Lung (tissue), 12 donors: ENCODE measurements around the gene ZNF286A. TPM values are rescaled to one million over a fixed set of nuclear protein-coding genes. Genes with fewer than 3 reads are reported as not detected.

Experiments used
- ATAC-seq: fragments of 200-7000 bp; cut with Tn5 transposase; one replicate; pipeline ENCODE4 v1.9.1; 2020; ENCODE audit warnings: moderate number of reproducible peaks; ENCODE audit not compliant: insufficient read depth, low FRiP score
- DNase-seq, 3 donors: peaks; one replicate each; pipeline ENCODE4 v3.0.0-alpha.2; 2013 to 2017
- H3K27ac ChIP-seq, 2 donors: one replicate each; pipeline ENCODE4 v1.5.1; 2013; ENCODE audit warnings: mild to moderate bottlenecking in 2 of 2, moderate library complexity in 2 of 2, control low read depth in 1 of 2, inconsistent platforms in 1 of 2, low read depth in 1 of 2, low read length in 1 of 2
- H3K27me3 ChIP-seq, 3 donors: one replicate each; pipeline ENCODE4 v1.5.1; 2013; ENCODE audit warnings: low read length in 2 of 3; ENCODE audit not compliant: control insufficient read depth in 3 of 3, insufficient read depth in 3 of 3
- H3K36me3 ChIP-seq, 4 donors: one replicate each; pipeline ENCODE4 v1.5.1; 2013; ENCODE audit warnings: low read length in 4 of 4, mild to moderate bottlenecking in 1 of 4, moderate library complexity in 1 of 4; ENCODE audit not compliant: control insufficient read depth in 4 of 4, insufficient read depth in 4 of 4
- H3K4me1 ChIP-seq, 5 donors: one replicate each; pipeline ENCODE4 v1.5.1; 2013; ENCODE audit warnings: low read length in 5 of 5, mild to moderate bottlenecking in 2 of 5, moderate library complexity in 1 of 5; ENCODE audit not compliant: control insufficient read depth in 5 of 5, insufficient read depth in 5 of 5
- H3K4me3 ChIP-seq: one replicate; pipeline ENCODE4 v1.5.1; 2013; ENCODE audit warnings: mild to moderate bottlenecking, control low read depth, moderate library complexity
- H3K9ac ChIP-seq, 2 donors: one replicate each; pipeline ENCODE4 v1.5.1; 2013; ENCODE audit warnings: low read length in 2 of 2, control low read depth in 1 of 2; ENCODE audit not compliant: insufficient read depth in 1 of 2
- H3K9me3 ChIP-seq, 4 donors: one replicate each; pipeline ENCODE4 v1.5.1; 2013; ENCODE audit warnings: low read length in 3 of 4, mild to moderate bottlenecking in 1 of 4, moderate library complexity in 1 of 4; ENCODE audit not compliant: control insufficient read depth in 4 of 4, insufficient read depth in 3 of 4
- CTCF ChIP-seq: IDR thresholded peaks from 2 replicates; pipeline ENCODE4 v1.5.1; 2012; ENCODE audit warnings: mild to moderate bottlenecking; ENCODE audit errors: control extremely low read depth, extremely low read depth
- WGBS, 2 donors: extraction: QIAGEN DNeasy Blood & Tissue Kit; methylation state at CpG; one replicate each; pipeline ENCODE4 v1.1.7; 2013; 5-methylcytosine and 5-hydroxymethylcytosine counted together
- polyA plus RNA-seq, 2 donors: library from polyadenylated mRNA; stranded (reverse); fragments of 200-250 nt; gene quantifications; one replicate each; pipeline ENCODE4 v1.2.1, GENCODE V29; 2013
- total RNA-seq, 2 donors: library from RNA; depleted of rRNA in 1 of 2; stranded (reverse); fragments of >200 nt in 1 of 2; gene quantifications; one replicate each; pipeline ENCODE4 v1.2.1, GENCODE V29; 2014 to 2021
- donor health status: control.
- donor health status: control.
- donor health status: Bipolar disorder and iron deficiency.
- donor health status: healthy.
- donor health status: DM: yes; HTN: yes; CAD: no.

The ZNF286A gene
- total and polyA plus RNA-seq, 4 donors, result 3.8 to 25.8 (median 7.3) TPM

- Histone ChIP-seq H3K36me3 (peaks cover 0 to 2% (median 0%) of the 10 kb centered on the region in 4 donors), H3K27me3 (no peaks in the 10 kb centered on the region), H3K9me3 (no peaks in the 10 kb centered on the region), H3K4me1 (peaks cover 0 to 16% (median 4%) of the 10 kb centered on the region in 5 donors), H3K27ac (no peak overlapping the region), H3K4me3 (no peak overlapping the region), H3K9ac (no peak overlapping the region)
- ATAC-seq (no peak), DNase-seq (no peak)
- TF ChIP-seq CTCF, result no peak
Observed at GRCh38 chr17:15657868-15658267, 41.7 kb upstream of the ZNF286A start.

GRCh38 chr17:15658296-15658695, 41.3 kb upstream of the ZNF286A start:
- Histone ChIP-seq H3K9ac (no peak overlapping the region), H3K36me3 (peaks cover 0 to 2% (median 0%) of the 10 kb centered on the region in 4 donors), H3K9me3 (no peaks in the 10 kb centered on the region), H3K4me1 (peaks cover 0 to 16% (median 4%) of the 10 kb centered on the region in 5 donors), H3K4me3 (no peak overlapping the region), H3K27me3 (no peaks in the 10 kb centered on the region), H3K27ac (no peak overlapping the region)
- WGBS, 2 donors, result 93 to 99% methylated on average over 3 of the region's 3 CpGs
- no peak for DNase-seq
- TF ChIP-seq CTCF, result no peak
- no peak for ATAC-seq

DNA sequence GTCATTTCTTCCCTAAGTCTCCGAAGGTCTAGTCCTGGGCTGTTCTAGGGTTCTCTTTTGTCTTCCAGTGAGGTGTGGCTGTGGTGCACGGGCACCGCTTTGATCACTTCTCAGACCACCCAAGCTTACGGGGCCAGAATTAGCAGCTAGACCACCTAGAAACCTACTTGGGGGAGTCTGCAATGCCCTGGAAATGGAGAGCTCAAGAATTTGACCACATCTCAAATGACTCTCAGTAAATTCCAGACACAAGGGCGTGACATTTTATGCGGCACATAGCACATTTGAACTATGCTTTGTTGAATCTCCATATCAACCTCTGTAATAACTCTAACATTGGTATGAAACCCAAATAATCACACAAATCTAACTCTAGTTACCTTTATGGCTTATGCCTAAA, 40.3 kb upstream of the ZNF286A start:
- Histone ChIP-seq H3K27ac (peak overlapping the region in 1 of 2 donors; percentile 77), H3K36me3 (peaks cover 0 to 2% (median under 1%) of the 10 kb centered on the region in 4 donors), H3K9ac (no peak overlapping the region), H3K9me3 (no peaks in the 10 kb centered on the region), H3K4me1 (peaks cover 0 to 16% (median 3%) of the 10 kb centered on the region in 5 donors), H3K27me3 (no peaks in the 10 kb centered on the region), H3K4me3 (no peak overlapping the region)
- ATAC-seq (no peak), DNase-seq (peak in 1 of 3 donors; percentile 14)
- TF ChIP-seq CTCF, result no peak
- WGBS, 2 donors, result 91% methylated on average over 6 of the region's 6 CpGs

DNA sequence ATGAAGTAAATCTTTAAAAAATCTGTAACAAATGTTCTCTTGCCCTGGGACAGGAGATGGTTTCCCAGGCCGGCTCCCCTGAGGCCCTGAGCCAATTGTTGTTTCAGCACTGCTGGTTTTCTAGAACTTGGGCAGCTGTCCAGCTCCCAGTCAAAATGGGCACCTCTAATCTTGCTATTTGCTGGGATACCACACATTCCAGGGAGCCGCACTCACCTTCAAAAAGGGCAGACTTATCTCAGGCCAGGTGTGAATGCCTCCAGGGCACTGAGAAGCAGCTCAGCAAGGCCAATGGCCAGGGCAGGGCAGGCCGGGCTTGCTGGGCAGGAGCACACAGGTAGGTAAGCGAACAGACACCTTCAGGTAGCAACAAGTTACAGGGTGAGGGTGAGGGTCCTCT, 39.9 kb upstream of the ZNF286A start:
- no peaks in the 10 kb centered on the region for H3K9me3 ChIP-seq
- 61 to 77% methylated on average over 4 of the region's 4 CpGs for WGBS, 2 donors
- ATAC-seq (peak; percentile 67), DNase-seq (peak; percentile 38 to 58 (median 52))
- peak overlapping the region in 1 of 2 donors; percentile 60 for H3K27ac ChIP-seq
- H3K9ac ChIP-seq, result no peak overlapping the region
- H3K36me3 ChIP-seq, result peaks cover 0 to 2% (median under 1%) of the 10 kb centered on the region in 4 donors
- H3K4me1 ChIP-seq, result peaks cover 0 to 16% (median 0%) of the 10 kb centered on the region in 5 donors
- TF ChIP-seq CTCF, result no peak
- H3K27me3 ChIP-seq, result no peaks in the 10 kb centered on the region
- no peak overlapping the region for H3K4me3 ChIP-seq
